GM18858 (cell line): ENCODE data around the gene TNNI3.

Experiments used
- ATAC-seq: cut with Tn5 transposase; IDR thresholded peaks from one replicate; pipeline ENCODE4 v1.9.1; 2021; ENCODE audit not compliant: unreplicated experiment

Gene TNNI3

GRCh38 chr19:55147545-55148251 lies 9.8 kb downstream of the TNNI3 start:
- ATAC-seq = no peak

DNA sequence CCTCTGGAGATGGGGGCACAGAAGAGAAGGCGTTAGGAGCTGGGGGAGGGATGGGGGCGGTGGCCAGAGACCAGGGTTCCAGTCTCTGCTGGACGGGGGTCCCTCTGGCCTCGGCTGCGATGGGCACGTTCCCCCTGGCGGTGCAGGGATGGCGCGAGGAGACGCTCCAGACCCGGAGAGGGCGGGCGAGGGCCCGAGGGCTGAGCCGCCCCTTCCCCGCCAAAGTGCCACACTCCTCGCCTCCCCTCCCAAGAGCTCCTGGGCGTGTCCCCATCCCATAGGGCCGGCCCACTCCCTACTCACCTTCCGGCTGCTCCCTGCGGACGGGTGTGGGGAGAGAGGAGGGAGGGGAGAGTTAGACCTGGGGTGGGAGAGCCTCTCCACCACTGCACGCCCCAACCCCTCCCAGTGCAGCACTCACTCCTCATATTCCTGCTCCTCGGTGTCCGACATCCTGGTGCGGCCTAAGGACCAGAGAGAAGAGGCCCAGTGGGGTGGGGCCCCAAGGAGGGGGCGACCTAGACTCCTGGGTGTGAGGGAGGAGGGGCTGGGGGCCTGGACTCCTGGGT lies 10.7 kb downstream of the TNNI3 start:
- no peak for ATAC-seq

DNA sequence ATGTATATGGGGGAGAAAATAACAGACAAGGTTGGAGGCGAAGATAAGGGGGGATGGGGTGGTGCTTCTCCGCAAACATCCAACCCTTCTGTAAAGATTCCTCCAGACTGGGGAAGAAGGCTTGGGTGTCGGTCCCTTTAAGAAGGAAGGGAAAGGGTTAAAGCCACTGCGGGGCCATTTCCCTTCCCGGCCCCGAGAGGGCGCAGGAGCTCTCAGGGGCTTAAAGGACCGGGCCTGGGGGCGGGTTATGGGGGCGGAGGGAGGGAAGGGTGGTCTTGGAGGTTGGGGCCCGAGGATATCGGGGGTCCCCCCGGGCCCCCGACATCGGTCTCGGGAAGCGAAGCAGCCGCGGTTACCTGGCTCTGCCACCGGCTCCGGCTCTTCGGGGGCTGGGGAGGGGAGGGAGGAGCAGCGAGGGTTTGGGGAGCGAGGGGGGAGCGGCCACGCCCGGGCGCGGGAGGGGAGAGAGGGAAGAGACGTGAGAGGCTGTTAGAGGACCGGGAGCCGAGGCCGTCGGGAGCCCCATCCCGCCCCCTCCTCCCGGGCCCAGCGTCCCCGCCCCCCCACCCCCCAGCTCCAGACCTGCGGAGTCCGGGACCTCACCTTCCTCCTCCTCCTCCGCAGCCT lies 11.3 kb downstream of the TNNI3 start:
- ATAC-seq = no peak

DNA sequence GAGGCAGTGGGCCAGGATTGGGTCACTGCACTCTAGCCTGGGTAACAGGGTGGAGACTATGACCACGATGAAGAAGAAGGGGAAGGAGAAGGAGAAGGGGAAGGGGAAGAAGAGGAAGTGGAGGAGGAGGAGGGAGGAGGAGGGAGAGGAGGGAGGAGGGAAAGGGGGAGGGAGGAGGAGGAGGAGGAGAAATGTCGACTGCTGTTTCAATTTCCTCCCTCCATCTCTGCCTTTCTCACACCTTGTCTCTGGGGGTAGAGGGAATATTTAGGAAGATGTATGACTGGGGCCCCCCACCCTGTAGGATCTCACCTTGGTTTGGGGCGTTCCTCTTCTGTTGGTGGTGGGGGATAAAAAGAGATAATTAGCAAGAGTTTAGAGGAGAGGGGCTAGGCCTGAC lies 12.3 kb downstream of the TNNI3 start:
- no peak for ATAC-seq

GRCh38 chr19:55141696-55142095 lies 15.8 kb downstream of the TNNI3 start:
- ATAC-seq = no peak

DNA sequence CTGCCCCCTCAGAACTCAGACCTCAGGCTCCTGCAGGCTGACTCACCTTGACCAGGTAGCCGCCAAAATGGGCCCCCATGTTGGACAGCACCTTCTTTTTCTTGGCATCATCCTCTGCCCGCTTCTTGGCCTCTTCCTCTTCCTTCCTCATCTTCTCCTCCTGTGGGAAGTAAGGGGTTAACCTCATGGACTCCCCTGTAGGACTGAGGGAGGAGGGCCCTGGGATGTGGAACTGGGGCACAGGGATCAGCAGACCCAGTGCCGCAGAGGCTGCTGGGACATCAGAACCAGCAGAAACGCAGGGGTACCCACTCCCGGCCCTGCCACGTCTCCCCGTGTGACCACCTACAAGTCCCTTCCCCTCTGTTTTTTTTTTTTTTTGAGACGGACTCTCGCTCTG lies 19.6 kb downstream of the TNNI3 start:
- ATAC-seq = no peak

DNA sequence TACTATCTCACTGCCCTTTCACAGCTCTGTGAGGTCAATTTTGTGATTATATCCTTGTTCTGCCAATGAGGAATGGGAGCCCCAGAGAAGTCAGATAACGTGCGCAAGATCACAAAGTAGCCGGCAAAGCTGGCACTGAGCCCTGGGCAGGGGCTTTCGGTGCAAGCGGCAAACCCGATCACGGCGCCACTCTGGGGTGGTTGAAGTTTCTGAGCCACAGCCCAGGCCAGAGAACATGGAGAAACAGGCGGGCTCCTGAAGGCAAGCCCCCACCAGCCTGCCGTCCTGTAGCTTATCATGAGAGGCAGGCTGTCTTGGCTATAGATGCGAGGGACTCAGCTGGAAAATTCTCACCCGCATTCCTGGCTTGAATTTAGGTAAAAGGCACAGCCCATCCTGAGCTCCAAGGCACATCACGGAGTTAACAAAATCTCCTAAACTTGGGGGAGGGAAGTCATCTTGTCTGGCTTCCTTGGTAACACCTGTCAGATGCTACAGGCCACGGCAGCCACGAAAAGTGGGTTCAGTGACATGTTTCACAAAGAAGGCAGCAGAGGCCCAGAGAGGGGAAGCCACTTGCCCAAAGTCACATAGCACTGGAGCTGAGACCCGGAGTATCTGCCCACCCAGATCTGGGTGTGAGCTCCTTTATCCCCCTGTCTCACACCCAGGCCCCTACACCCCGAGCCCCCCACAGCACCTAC lies 21.0 kb downstream of the TNNI3 start:
- no peak for ATAC-seq

DNA sequence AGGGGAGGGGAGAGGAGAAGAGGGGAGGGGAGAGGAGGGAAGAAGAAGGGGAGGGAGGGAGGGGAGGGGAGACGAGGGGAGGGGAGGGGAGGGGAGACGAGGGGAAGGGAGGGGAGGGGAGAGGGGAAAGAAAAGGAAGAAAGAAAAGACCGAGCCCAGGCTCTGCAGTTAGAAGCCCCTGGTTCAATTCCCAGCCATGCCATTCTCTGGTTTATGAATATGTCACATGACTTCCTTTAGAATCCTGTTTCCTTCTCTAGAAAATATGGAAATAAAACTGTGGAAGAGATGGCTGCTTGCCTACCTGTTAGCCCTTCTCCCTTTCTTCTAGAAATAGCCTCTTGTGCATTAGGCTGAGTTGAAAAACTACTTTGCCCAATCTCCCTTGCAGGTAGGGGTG lies 22.8 kb downstream of the TNNI3 start:
- no peak for ATAC-seq

- no peak for ATAC-seq
Observed at GRCh38 chr19:55133639-55134444, 23.7 kb downstream of the TNNI3 start.

- ATAC-seq = no peak
Observed at GRCh38 chr19:55132453-55133129, 24.9 kb downstream of the TNNI3 start.

- no peak for ATAC-seq
Observed at GRCh38 chr19:55131421-55131820, 26.1 kb downstream of the TNNI3 start.

DNA sequence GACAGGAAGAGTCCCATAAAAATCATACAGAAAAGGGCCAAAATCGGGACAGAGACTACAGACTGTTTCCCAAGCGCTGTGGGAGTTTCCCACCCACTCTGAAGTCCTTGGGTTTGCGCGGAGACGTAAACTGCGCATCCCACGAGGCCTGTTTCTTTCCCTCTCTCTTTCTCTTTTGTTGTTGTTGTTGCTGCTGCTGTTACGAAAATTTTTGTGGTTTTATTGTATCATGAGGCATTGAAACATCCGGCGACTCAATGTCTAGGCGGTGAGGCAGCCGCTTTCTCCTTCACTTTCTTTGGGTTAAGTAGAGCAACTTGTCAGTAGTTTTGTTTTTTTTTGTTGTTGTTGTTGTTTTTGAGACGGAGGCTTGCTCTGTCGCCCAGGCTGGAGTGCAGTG lies 38.5 kb downstream of the TNNI3 start:
- no peak for ATAC-seq

GRCh38 chr19:55118401-55118991 lies 39.0 kb downstream of the TNNI3 start:
- no peak for ATAC-seq

GRCh38 chr19:55117663-55118391 lies 39.7 kb downstream of the TNNI3 start:
- ATAC-seq = peak; percentile 67

DNA sequence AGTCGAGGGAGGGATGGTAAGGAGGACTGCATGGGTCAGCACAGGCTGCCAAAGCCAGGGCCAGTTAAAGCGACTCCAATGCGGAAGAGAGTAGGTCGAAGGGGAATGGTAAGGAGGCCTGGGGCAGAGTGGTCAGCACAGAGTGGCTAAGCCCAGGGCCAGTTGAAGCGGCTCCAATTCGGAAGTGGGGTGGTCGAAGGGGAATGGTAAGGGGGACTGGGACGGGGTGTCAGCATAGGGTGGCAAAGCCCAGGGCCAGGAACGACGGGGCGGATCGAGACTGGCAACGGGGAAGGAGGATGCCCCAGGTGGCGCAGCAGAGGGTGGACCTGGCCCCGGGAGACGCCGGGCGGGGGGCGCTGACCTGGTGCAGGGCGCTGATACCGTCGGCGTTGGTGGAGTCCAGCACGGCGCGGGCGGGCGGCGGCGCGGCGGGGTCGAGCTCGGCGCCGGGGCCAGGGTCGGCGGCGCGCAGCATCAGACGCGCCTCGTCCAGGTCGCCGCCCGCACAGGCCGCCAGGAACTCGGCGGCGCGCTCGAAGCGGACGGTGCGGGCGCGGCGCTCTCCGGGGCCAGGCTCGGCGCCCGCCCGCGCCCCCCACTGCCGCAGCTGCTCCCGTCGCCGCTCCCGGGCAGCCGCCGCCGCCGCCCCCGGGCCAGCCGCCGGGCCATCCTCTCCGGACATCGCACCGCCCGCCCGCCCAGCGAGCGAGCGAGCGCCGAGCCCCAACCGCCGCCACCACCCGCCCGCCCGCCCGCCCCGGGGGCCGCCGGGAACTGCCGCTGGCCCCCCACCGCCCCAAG lies 40.5 kb downstream of the TNNI3 start, which contains the start of gene PPP1R12C:
TSS of gene PPP1R12C (minus strand) at position 779 of the 804 bp plus-strand sequence. CDS start at position 685, 94 bp downstream.
- ATAC-seq = no peak

DNA sequence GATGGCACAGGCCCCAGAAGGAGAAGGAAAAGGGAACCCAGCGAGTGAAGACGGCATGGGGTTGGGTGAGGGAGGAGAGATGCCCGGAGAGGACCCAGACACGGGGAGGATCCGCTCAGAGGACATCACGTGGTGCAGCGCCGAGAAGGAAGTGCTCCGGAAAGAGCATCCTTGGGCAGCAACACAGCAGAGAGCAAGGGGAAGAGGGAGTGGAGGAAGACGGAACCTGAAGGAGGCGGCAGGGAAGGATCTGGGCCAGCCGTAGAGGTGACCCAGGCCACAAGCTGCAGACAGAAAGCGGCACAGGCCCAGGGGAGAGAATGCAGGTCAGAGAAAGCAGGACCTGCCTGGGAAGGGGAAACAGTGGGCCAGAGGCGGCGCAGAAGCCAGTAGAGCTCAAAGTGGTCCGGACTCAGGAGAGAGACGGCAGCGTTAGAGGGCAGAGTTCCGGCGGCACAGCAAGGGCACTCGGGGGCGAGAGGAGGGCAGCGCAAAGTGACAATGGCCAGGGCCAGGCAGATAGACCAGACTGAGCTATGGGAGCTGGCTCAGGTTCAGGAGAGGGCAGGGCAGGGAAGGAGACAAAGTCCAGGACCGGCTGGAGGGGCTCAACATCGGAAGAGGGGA lies 41.2 kb downstream of the TNNI3 start:
- no peak for ATAC-seq

DNA sequence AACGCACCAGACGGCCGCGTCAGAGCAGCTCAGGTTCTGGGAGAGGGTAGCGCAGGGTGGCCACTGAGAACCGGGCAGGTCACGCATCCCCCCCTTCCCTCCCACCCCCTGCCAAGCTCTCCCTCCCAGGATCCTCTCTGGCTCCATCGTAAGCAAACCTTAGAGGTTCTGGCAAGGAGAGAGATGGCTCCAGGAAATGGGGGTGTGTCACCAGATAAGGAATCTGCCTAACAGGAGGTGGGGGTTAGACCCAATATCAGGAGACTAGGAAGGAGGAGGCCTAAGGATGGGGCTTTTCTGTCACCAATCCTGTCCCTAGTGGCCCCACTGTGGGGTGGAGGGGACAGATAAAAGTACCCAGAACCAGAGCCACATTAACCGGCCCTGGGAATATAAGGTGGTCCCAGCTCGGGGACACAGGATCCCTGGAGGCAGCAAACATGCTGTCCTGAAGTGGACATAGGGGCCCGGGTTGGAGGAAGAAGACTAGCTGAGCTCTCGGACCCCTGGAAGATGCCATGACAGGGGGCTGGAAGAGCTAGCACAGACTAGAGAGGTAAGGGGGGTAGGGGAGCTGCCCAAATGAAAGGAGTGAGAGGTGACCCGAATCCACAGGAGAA lies 42.0 kb downstream of the TNNI3 start:
- ATAC-seq = no peak
